Stimulated activated CD8-positive, alpha-beta memory T cell treated with anti-CD3 and anti-CD28 coated beads, Interleukin-12 subunit alpha, Interleukin-12 subunit beta, amount 100 ng/mL, for 24 hours (primary cell): ENCODE data around the gene BBS9.

ENCODE experiments used
- DNase-seq: peaks from one replicate; pipeline ENCODE4 v3.0.0-alpha.2; 2020; ENCODE audit errors: extremely low read depth

BBS9 gene

GRCh38 chr7:33610918-33611317, 481.6 kb downstream of the BBS9 start:
- no peak for DNase-seq

GRCh38 chr7:33612442-33612841, 483.1 kb downstream of the BBS9 start:
- DNase-seq: no peak

- no peak for DNase-seq
Measured at GRCh38 chr7:33614357-33615117, 485.2 kb downstream of the BBS9 start.

- DNase-seq: no peak
Measured at GRCh38 chr7:33616752-33617151, 487.4 kb downstream of the BBS9 start.

GRCh38 chr7:33619264-33619663, 489.9 kb downstream of the BBS9 start:
- DNase-seq: no peak

- DNase-seq: no peak
Measured at GRCh38 chr7:33623267-33623666, 493.9 kb downstream of the BBS9 start.

GRCh38 chr7:33624215-33624614, 494.9 kb downstream of the BBS9 start:
- DNase-seq: no peak

- DNase-seq: no peak
Measured at GRCh38 chr7:33626869-33627268, 497.5 kb downstream of the BBS9 start.

GRCh38 chr7:33627741-33628140, 498.4 kb downstream of the BBS9 start:
- no peak for DNase-seq

- no peak for DNase-seq
Measured at GRCh38 chr7:33628894-33629293, 499.5 kb downstream of the BBS9 start.

- DNase-seq: no peak
Measured at GRCh38 chr7:33630359-33630758, 501.0 kb downstream of the BBS9 start.

GRCh38 chr7:33632322-33632721, 503.0 kb downstream of the BBS9 start:
- no peak for DNase-seq

GRCh38 chr7:33632840-33633525, 503.6 kb downstream of the BBS9 start:
- no peak for DNase-seq

- DNase-seq: no peak
Measured at GRCh38 chr7:33634606-33635005, 505.2 kb downstream of the BBS9 start.

GRCh38 chr7:33636359-33636758, 507.0 kb downstream of the BBS9 start:
- DNase-seq: no peak

GRCh38 chr7:33639552-33640197, 510.3 kb downstream of the BBS9 start:
- no peak for DNase-seq

GRCh38 chr7:33640741-33641140, 511.4 kb downstream of the BBS9 start:
- no peak for DNase-seq

GRCh38 chr7:33642312-33642711, 512.9 kb downstream of the BBS9 start:
- no peak for DNase-seq

- DNase-seq: no peak
Measured at GRCh38 chr7:33643530-33643929, 514.2 kb downstream of the BBS9 start.

- DNase-seq: no peak
Measured at GRCh38 chr7:33644489-33644888, 515.1 kb downstream of the BBS9 start.

- no peak for DNase-seq
Measured at GRCh38 chr7:33645104-33645503, 515.7 kb downstream of the BBS9 start.

GRCh38 chr7:33646166-33646565, 516.8 kb downstream of the BBS9 start:
- DNase-seq: no peak

- no peak for DNase-seq
Measured at GRCh38 chr7:33646891-33647391, 517.6 kb downstream of the BBS9 start.
